ENCODE results near the gene REXO5.
"Not testable (repeated sequence)": the region's sequence is repeated elsewhere in the genome, so short reads cannot be mapped to it uniquely, and the experiment has no call there.

REXO5 gene, protein sequence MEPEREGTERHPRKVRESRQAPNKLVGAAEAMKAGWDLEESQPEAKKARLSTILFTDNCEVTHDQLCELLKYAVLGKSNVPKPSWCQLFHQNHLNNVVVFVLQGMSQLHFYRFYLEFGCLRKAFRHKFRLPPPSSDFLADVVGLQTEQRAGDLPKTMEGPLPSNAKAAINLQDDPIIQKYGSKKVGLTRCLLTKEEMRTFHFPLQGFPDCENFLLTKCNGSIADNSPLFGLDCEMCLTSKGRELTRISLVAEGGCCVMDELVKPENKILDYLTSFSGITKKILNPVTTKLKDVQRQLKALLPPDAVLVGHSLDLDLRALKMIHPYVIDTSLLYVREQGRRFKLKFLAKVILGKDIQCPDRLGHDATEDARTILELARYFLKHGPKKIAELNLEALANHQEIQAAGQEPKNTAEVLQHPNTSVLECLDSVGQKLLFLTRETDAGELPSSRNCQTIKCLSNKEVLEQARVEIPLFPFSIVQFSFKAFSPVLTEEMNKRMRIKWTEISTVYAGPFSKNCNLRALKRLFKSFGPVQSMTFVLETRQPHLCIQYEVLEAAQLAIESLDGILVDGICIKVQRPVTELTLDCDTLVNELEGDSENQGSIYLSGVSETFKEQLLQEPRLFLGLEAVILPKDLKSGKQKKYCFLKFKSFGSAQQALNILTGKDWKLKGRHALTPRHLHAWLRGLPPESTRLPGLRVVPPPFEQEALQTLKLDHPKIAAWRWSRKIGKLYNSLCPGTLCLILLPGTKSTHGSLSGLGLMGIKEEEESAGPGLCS

DNA sequence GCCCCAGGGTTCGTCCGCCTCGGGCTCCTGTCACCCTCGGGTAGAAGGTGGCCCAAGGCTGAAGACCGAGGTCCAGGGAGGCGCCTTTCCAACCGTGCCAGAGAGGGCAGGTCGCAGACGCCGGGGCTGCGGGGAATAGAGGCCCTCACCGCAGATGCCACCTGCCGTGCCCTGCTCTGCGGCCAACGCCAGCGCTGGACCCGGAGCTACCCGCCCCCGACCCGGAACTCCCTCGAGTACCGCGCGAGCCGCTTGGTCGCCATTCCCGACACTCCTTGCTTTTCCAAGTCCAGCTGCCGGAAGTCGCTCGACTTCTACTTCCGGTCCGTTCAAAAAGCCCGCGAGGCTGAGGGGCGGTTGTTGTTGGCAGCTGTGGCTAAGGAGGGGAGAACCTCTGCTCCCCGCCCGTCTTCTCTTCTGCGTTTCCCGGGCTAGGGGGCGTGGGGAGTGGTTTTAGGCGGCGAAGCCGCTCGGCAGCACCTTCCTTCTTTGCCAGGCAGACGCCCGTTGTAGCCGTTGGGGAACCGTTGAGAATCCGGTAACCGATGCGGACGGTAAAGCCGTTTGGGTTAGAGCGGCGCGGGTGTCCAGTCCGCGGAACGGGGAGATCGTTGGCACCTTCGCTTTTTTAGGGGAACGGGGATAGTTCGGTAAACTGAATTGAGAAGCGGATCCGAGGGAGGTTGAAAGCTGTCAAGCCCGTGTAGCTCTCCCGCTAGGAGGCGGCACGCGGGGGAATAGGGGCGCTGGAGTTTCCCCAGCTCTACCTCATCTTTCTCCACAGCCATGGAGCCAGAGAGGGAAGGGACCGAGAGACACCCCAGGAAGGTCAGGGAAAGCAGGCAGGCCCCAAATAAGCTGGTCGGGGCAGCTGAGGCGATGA, at the start of gene REXO5, which contains the start of gene ERI2:
Gene REXO5 (plus strand): TSS at position 360 of the 883 bp plus-strand sequence. CDS start 427 bp downstream, at position 787.
Gene ERI2 (minus strand): TSS at position 305 of the 883 bp plus-strand sequence. CDS start 42 bp downstream, at position 263.
- peak; percentile 89 for DNase-seq (ENCODE audit: low read depth)

DNA sequence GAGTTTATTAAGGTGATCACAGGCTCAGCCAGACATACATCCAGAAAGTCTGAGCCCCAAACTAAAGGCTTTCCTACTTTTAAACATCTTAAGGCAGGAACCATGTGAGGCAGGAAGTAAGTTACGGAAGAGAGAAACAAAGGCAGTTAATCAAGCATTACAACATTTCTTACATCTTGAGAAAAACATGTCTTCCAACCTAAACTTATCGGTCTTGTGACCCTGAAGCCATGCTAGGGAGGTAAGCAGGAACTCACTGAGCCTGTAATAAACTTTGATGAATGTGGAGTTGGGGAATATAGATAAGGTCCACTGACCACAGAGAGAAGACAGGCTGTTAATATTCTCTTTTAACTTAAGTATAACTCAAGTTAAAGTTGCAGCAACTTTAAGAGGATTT, 46.0 kb upstream of the REXO5 start:
- no peak for DNase-seq (ENCODE audit: low read depth)

DNA sequence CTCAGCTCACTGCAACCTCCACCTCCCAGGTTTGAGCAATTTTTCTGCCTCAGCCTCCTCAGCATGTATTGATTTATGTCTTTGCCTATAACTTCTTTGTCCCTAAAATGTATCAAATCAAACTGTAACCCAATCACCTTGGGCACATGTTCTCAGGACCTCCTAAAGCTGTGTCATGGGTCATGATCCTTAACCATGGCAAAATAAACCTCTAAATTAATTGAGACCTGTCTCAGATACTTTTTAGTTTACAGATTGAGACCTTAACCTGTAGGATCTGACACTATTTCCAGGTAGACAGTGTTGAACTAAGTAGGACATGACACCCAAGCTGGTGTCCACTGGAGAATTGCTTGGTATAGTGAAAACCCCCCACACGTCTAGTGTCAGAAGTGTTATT, 45.2 kb upstream of the REXO5 start:
- no peak for DNase-seq (ENCODE audit: low read depth)

DNA sequence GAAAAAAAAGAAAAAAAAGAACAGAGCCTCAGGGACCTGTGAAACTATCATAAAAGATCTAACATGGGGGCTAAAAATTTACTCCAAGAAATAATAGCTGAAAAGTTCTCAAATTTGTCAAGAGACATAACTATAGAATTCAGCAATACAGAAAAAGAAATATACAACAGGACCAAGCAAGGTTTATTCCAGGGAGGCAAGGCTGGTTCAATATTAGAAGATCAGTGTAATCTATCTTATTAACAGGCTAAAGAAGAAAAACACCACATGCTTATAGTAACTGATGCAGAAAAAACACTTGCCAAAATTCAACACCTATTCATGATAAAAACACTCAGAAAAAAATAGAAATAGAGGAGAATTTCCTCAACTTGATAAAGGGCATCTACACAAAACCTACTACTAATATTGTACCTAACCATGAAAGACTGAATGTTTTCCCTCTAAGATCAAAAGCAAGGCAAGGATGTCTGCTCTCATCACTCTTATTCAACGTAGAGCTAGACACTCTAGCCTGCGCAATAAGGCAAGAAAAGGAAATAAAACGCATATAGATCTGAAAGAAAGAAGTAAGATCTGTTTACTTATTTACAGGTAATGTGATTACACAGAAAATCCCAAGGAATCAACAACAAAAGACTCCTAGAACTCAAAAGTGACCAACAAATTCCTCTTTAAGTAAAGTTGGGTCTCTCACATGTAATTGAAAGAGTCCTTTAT, 43.8 kb upstream of the REXO5 start:
- no peak for DNase-seq (ENCODE audit: low read depth)

DNA sequence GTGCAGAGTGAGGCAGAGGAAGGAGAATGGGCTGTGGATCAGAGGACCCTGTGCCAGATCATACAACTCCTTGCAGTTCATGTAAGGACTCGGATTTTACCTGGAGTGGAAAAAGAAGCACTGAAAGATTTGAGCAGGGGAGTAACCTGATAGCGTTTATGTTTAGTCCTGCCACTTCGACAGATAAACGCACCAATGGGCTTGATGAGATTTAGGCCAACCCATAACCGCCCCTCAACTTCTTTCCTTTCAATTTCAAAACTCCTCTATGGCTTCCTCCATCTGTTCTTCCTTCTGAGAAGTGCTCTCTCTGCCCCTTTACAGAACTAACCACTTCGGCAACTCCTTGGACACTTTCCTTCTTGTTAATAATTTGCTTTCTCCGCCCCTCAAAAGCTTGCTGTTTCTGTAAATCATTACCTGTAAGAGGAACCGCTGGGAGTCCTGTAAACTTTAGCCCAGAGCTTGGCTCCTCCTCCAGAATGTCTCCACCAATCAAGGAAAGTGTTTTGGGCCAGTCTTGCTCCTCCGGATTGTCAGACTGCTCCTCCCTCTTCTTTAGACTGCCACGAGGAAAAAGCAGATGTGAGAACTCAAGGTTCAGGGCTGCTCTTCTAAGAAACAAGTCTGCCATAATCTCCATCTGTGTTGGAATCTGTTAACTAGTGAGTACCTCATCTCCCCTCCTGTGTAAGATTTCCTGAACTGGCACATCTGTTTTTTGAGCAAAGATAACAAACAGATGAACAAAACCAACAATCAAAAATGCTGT, 42.7 kb upstream of the REXO5 start, which contains the start of gene ACSM3:
Gene ACSM3 (plus strand): TSS at position 554 of the 772 bp plus-strand sequence. CDS start 6,021 bp downstream, outside the sequence.
- DNase-seq (ENCODE audit: low read depth) = peak; percentile 72

DNA sequence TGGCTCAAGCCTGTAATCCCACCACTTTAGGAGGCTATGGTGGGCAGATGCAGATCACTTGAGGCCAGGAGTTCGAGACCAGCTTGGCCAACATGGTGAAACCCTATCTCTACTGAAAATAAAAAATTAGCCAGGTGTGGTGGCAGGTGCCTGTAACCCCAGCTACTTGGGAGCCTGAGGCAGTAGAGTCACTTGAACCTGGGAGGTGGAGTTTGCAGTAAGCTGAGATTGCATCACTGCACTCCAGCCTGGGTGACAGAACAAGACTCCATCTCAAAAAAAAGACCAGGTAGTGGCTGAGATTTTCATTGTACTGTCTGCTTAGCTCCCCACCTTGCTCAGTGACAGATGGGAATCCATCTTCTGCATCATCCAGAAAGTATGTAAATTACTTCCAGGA, 41.9 kb upstream of the REXO5 start:
- not testable (repeated sequence) for DNase-seq (ENCODE audit: low read depth)

DNA sequence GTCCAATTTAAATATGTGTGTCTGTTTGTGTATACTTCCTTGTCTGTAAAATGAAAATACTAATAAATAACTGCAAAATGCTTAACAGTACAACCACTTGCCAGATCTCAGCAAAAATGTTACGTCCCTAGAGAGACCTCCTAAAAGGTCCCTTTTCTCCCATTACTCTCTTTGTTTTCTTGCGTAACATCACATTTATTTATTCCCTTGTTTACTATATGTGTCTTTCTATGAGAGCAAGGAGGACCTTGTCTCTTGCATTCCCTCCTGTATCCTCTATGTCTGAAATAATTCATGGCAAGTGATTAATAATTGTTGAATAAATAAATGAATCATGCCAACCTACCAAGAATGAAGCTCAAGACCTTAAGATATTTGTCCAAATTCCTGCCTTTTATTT, 40.6 kb upstream of the REXO5 start:
- DNase-seq (ENCODE audit: low read depth) = no peak

DNA sequence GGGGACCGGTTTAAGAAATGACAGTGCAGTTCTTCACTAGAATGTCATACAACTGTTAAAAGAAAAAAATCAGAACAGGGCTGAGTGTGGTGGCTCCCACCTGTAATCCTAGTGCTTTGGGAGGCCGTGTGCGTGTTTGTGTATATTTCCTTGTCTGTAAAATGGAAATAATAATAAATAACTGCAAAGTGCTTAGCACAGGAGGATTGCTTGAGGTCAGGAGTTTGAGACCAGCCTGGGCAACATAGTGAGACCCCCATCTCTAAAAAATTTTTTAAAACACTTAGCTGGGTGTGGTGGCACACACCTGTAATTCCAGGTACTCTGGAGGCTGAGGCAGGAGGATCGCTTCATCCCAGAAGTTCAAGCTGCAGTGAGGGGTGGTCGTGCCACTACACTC, 40.0 kb upstream of the REXO5 start:
- DNase-seq (ENCODE audit: low read depth) = no peak

DNA sequence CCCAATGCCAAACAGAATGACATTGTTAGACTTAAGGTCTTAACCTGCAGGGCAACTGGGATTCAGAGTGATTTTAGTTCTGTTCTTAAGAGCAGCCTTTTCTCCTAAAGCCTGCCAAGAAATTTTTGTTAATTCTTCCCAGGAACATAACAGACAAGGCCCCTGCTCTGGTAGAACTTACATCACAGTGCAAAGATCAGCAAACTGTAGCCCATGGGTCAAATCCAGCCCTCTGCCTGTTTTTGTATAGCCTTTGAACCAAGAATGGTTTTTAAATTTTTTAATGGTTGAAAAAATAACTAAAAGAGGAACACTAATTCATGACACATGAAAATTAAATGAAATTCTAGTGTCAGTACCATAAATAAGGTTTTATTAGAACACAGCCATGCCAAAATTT, 38.8 kb upstream of the REXO5 start:
- DNase-seq (ENCODE audit: low read depth) = no peak

DNA sequence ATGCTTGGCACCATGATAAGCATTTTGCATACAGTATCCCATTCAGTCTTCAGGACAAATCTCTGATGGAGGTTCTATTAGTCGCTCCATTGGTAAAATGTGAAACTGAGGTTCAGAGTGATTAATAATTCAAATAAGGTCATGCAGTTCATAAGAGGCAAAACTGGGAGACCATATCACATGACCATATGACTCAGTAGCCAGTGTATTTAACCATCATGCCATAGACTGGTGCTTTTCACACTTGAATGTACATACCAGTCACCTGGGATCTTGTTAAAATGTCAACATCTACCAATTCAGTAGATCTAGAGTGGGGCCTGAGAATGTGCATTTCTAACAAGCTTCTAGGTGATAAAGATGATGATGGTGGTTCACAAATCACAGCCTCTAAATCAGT, 38.2 kb upstream of the REXO5 start:
- no peak for DNase-seq (ENCODE audit: low read depth)

DNA sequence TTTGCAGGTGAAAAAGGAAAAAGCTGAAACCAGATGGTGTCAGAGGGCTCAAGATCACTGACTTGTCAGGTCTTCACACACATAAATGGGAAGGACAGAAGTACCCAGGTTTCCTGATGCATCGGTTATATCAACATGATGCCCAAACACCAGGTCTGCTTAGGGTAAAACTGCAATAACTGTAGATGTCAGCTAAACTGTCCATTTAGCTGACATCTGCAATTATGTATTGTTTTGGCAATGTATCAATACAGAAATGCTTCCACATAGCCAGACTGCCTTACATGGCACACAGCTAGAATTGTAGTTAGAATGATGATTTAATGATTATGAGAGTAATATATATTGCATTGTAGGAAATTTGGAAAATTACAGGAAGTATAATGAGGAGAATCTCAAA, 37.5 kb upstream of the REXO5 start:
- no peak for DNase-seq (ENCODE audit: low read depth)

DNA sequence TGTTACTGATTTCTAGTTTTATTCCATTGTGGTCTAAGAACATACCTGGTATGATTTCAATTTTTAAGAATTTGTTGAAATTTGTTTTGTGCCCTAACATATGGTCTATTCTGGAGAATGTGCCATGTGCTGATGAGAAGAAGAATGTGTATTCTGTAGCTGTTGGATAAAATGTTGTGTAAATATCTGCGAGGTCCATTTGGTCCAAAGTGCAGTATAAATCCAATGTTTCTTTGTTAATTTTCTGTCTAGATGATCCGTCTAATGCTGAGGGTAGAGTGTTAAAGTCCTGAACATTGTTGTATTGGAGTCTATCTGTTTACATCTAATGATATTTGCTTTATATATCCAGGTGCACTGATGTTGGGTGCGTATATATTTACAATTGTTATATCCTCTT, 32.6 kb upstream of the REXO5 start:
- DNase-seq (ENCODE audit: low read depth) = no peak

DNA sequence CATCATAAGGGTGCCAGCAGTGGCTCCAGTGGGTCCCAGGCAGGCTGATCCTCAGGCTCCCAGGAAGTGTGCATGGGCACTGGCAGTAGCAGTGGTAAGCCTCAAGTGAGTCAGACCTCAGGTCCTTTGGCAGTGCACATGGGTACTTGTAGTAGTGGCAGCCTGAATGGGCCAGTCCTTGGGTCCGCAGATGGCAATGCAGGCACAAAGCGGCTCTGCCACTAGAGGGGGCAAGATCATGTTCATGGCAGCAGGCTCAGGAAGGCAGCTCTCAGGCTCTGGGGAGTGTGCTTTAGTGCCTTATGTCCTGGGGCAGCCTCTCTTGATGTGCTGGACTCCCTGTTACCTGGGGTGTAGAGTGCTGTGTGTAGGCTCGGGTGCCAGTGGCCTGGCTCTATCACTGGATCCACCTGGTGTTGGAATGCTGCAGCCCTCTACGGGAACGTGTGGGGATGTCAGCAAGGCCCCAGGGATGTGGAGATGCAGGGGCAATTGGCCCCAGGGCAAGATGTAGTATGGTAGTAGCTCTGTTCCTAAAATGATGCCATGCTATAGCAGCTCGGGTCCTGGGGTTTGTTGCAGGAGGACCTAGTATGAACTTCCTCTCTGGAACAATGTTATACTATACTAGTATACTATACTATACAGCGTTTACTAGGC, 31.5 kb upstream of the REXO5 start:
- DNase-seq (ENCODE audit: low read depth) = peak; percentile 21

DNA sequence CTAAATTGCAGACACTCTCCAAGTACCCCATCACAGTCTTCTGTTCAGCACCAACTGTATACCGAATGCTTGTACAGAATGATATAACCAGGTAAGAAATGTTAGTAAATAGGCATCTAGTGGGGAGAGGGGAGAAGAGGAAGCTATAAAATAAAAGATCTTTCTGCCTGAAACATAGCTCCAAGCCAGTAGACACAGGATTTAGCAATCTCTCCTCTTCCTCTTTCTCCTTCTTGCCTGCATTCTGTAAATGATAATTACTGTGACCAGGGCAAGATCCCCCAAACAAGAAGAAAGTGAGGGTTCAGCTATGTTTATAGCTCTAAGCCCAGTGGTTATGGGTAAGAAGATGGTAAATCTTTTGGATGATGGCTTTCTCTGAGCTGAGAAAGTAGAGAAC, 24.6 kb upstream of the REXO5 start:
- no peak for DNase-seq (ENCODE audit: low read depth)

DNA sequence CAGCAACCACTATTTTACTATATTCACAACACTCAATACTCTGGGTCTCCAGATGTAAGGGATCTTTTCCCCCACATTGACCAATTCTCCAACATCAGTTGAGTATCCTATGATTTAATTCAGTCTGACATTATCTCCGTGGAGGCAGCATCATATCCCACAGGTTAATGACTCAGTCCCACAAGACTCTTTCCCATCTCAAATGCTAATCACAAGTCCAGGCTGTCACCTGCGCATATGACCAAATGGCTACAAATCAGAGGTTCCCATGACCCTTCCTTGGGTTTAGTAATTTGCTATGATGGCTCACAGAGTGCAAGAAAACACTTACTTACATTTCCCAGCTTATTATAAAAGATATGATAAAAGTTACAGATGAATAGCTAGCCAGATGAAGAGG, 23.9 kb upstream of the REXO5 start:
- DNase-seq (ENCODE audit: low read depth) = no peak

DNA sequence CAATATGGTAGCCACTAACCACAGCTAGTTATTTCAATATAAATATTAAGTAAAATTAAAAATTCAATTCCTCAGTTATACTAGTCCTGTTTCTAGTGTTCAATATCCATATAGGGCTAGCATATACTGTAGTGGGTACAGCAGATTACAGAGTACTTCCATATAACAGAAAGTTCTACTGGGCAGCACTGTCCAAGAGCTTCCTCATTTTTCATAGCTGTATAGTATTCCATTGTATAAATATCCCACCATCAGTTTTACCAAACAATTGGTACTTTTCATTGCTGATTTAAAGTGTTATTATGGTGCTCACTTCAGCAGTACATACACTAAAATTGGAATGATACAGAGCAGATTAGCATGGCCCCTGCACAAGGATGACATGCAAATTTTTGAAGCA, 22.1 kb upstream of the REXO5 start:
- DNase-seq (ENCODE audit: low read depth) = no peak

DNA sequence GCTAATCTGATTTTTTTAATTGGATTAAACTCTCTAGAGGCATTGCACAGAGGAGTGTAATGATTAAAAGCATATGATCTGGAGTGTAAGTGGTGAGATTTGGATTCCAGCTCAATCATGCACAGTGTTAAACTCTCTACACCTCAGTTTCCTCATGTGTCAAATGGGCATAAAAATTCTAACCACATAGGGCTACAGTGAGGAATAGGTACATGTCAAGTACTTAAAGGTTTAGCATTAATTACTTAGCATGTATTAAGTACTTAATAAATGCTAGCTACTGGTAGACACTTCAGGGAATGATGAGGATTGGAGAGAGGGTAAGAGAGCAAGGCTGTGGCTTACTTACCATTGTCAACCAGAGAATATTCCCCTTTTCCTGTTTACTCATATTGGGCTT, 17.2 kb upstream of the REXO5 start:
- DNase-seq (ENCODE audit: low read depth) = no peak

DNA sequence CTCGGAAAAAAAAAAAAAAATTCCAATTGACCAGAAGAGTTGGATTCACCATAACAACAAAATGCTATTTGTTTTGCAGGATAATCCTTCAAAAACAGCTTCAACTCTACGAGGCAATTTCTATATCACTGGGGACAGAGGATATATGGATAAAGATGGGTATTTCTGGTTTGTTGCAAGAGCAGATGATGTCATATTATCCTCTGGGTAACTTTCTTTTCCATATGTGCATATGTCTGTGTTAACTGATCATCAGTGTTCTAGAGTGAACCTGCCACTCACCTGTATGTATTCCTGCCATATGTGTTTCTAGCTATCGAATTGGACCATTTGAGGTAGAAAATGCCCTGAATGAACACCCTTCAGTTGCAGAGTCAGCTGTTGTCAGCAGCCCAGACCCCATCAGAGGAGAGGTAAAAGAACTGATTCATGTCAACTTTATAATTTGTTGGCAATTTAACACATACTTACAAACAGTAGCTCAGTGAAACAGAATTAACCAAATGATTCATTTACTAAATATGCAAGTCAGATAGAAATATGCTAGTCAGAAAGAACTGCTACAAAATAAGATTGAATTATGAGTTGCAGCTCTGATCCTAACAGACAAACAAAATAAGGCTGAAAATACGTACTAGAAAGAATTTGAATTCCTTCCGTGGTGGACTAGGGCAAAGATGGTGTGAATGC, 14.3 kb upstream of the REXO5 start:
- no peak for DNase-seq (ENCODE audit: low read depth)

DNA sequence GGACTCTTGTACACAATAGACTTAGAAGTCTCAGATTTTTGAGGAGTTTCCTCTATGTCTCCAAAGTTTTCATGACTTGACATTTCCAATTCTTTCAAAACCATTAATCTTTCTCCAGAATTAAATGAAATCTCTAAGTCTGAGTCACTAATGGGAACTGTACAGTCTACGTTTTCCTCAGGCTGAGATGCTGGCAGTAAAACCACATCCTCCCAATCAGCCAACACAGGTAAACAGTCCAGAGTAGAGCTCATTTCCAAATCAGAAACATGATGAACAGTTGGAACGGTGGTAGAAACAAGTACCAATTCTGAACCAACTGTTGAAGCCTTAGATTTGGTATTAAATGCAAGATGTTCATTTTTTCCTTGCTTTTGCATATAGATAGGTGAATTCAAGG, 8.0 kb upstream of the REXO5 start:
- DNase-seq (ENCODE audit: low read depth) = no peak

DNA sequence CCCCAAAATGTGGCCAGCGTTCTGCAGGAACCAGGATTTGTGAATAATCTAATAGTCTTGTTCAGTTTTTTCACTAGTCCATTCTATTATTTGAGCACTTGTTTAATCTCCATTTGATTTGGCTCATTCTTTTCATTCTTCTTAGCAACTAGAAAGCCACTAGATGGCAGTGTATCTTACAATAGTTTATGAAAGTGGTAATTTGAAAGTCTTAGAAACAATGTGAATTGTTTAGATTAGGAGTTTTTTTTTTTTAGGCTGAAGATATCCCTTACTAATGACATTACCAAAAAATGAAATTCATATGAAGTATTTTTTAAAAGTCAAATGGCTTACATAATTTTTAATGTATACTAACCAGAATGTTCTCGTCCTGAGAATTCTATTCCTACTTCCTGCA, 6.7 kb upstream of the REXO5 start:
- DNase-seq (ENCODE audit: low read depth) = no peak
